Measurements from ENCODE around the gene CHRD.
"Not testable (repeated sequence)": the region's sequence is repeated elsewhere in the genome, so short reads cannot be mapped to it uniquely, and the experiment has no call there.

CHRD gene

GRCh38 chr3:184335661-184336546 lies 44.0 kb upstream of the CHRD start:
- TF ChIP-seq, protein P1, sequence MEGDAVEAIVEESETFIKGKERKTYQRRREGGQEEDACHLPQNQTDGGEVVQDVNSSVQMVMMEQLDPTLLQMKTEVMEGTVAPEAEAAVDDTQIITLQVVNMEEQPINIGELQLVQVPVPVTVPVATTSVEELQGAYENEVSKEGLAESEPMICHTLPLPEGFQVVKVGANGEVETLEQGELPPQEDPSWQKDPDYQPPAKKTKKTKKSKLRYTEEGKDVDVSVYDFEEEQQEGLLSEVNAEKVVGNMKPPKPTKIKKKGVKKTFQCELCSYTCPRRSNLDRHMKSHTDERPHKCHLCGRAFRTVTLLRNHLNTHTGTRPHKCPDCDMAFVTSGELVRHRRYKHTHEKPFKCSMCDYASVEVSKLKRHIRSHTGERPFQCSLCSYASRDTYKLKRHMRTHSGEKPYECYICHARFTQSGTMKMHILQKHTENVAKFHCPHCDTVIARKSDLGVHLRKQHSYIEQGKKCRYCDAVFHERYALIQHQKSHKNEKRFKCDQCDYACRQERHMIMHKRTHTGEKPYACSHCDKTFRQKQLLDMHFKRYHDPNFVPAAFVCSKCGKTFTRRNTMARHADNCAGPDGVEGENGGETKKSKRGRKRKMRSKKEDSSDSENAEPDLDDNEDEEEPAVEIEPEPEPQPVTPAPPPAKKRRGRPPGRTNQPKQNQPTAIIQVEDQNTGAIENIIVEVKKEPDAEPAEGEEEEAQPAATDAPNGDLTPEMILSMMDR (conservative IDR thresholded peaks at IDR 0.05; ENCODE audit: control insufficient read depth, insufficient read depth, low read depth, low read length), result no peak
- peak overlapping the region; percentile 60 for H3K4me3 ChIP-seq (ENCODE audit: control insufficient read depth, low read depth, low read length)
- peak; percentile 76 for DNase-seq (ENCODE audit: low read depth)

DNA sequence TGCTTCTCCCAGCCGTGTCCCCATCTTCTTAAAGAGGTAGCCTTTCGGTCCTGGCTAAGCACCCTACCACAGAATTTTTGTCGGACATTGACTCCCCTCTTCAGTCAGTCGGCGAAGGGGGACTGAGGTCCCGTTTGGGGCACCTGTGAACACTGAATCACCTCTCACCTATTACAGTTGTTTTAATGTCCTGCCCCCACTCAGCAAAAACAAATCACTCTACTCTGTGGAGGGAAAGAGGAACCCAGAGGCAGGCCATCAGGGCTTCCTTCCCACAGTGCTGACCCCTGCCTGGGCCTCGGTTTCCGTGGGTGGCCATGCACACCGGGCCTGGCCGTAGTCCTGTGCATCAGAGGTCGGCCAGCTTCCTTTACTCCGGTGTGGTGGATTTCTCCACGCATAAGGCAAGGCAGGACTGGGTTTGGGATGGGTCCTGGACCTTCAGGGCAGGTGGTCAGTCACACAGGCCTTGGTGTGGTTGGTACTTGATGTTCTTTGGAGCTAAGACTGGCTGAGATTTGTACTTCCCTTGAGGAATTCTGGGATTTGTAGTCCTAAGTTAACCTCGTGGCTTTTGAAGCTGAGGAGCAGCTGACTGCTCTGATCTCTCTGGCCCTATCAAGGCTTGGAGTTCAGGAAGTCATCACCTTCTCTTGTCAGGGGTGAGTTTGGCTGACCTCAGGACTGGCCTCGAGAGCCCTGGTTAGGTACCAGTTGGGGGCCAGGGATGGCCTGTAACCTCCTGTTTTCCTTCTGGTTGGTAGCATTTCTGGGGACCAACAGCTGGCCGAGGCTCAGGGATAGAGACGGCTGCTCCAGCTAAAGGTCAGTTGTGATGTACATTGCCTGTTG lies 43.1 kb upstream of the CHRD start:
- TF ChIP-seq, protein P1 (conservative IDR thresholded peaks at IDR 0.05; ENCODE audit: control insufficient read depth, insufficient read depth, low read depth, low read length), result no peak
- peak overlapping the region; percentile 60 for H3K4me3 ChIP-seq (ENCODE audit: control insufficient read depth, low read depth, low read length)
- peak; percentile 83 for DNase-seq (ENCODE audit: low read depth)

DNA sequence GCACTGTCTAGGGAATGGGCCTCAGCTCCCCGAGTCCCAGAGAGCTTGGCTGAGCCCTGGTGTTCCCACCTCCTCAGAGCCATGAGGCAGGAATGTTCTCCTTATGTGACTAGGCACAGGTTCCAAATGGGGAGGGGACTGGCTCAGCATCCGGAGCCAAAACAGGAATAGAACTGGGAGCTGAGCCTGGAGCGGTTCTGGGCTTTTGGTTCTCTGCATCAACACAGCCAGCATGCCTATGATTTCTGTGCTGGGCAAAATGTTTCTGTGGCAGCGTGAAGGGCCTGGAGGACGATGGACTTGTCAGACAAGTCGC lies 42.5 kb upstream of the CHRD start, which contains the start of gene FAM131A:
FAM131A (plus strand) TSS at position 202 of the 316 bp plus-strand sequence; CDS start at position 233, 31 bp downstream.
- TF ChIP-seq, protein P1 (conservative IDR thresholded peaks at IDR 0.05; ENCODE audit: control insufficient read depth, insufficient read depth, low read depth, low read length), result no peak
- H3K4me3 ChIP-seq (ENCODE audit: control insufficient read depth, low read depth, low read length), result peak within 1 kb of the TSS; percentile 60
- DNase-seq (ENCODE audit: low read depth), result peak; percentile 60

DNA sequence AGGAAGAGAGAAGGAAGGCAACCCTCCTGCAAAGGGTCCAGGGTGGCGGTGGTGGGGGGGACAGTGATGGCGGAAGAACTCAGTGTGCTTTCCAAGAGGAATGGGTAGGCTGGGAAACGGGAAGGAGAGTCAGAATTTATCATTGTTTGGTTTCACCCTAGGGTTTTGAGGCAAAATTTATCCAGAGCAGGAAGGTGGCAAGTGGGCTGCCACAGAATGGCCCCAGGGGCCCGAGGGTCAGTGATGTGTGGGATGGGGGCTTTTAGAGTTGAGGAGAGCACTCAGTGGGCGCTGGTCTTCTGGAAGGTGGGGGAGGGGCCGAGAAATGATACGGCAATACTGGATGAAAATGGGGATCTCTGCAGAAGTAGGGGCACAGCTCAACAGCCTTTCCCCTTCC lies 41.9 kb upstream of the CHRD start:
- no peak for DNase-seq (ENCODE audit: low read depth)
- peak overlapping the region; percentile 47 for H3K4me3 ChIP-seq (ENCODE audit: control insufficient read depth, low read depth, low read length)
- TF ChIP-seq, protein P1 (conservative IDR thresholded peaks at IDR 0.05; ENCODE audit: control insufficient read depth, insufficient read depth, low read depth, low read length), result no peak

- TF ChIP-seq, protein P1 (conservative IDR thresholded peaks at IDR 0.05; ENCODE audit: control insufficient read depth, insufficient read depth, low read depth, low read length), result no peak
- DNase-seq (ENCODE audit: low read depth), result peak; percentile 91
- H3K4me3 ChIP-seq (ENCODE audit: control insufficient read depth, low read depth, low read length), result peak overlapping the region; percentile 50
Measured at GRCh38 chr3:184338511-184338945, 41.3 kb upstream of the CHRD start.

DNA sequence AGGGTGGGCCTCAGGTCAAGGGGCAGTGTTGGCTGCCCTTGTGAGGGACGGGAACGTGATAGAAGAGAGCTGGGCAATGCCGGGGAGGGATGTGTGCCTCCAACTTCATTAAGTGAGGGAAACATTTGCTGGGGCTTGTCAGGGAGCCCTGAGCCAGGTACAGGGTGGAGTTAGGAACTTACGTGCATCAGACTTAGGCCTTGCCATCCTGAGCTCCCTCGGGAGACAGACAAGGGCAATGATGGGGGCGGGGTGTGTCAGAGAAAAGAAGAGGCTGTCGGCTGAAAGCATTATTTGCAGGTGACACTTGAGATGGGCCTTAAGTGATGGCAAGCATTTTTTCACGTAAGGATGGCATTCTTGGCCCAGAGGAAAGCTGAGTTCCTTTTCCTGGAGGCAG lies 40.9 kb upstream of the CHRD start:
- H3K4me3 ChIP-seq (ENCODE audit: control insufficient read depth, low read depth, low read length), result peak overlapping the region; percentile 50
- TF ChIP-seq, protein P1 (conservative IDR thresholded peaks at IDR 0.05; ENCODE audit: control insufficient read depth, insufficient read depth, low read depth, low read length), result no peak
- DNase-seq (ENCODE audit: low read depth), result no peak

DNA sequence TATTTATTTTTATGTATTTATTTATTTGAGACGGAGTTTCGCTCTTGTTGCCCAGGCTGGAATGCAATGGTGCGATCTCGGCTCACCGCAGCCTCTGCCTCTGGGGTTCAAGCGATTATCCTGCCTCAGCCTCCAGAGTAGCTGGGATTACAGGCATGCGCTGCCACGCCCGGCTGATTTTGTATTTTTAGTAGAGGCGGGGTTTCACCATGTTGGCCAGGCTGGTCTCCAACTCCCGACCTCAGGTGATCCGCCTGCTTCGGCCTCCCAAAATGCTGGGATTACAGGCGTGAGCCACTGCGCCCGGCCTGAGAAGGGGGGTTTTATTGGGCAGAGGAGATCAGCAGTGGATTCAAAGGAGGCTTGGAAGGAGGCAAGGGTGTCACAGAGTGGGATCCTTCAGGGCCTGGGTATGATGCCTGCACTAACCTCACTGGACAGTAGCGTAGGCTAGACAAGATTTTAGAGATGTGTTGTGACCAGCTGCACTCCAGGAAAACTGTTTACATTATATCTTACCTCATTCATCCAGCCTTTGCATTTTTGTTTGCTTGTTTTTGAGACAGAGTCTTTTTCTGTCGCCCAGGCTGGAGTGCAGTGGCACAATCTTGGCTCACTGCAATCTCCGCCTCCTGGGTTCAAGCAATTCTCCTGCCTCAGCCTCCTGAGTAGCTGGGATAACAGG lies 40.3 kb upstream of the CHRD start:
- not testable (repeated sequence) for H3K4me3 ChIP-seq (ENCODE audit: control insufficient read depth, low read depth, low read length); DNase-seq (ENCODE audit: low read depth)
